Measurements from ENCODE around the gene DUSP9.

DUSP9 gene

DNA sequence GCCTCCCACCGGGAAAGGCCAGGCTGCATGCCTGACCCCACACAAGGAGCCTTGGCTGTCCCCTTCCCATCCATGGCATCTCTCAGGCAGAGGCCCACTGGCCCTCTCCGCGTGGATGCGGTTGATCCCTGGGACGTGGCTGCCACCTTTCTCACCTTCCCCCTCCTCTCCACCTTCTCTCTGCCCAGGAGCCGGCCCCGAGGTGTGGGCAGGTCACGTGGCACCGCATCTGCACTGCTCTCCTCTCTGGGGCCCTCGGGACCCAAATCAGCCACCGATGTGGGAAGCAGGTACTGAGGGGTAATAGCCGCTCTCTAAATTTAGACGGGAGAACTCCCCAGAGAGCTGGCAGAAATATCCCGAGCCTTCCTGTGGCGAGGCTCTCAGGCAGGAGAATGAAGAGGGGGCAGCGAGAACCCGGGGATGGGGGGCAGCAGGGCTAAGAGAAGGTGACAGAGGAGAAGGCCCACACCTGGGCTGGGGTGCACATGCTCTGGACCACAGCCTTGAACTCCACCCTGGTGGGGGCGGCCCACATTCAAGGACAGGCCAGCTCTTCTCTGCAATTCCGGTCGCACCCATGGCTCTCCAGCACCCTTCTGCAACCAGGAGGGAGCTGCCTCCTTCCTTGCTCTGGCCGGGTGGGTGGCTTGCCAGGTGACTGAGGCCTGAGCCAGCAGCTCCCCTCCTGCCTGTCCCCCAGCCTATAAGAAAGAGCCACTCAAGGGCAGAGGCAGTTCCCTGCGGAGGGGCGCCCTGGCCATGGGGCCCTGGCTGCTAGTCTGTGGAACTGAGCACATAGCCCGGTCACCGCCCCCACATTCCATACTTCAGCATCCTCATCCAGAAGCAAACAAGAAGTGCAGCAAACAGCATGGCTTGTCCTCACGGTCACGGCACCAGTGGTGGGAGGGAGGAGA lies 9.6 kb upstream of the DUSP9 start:
- no peak for DNase-seq

DNA sequence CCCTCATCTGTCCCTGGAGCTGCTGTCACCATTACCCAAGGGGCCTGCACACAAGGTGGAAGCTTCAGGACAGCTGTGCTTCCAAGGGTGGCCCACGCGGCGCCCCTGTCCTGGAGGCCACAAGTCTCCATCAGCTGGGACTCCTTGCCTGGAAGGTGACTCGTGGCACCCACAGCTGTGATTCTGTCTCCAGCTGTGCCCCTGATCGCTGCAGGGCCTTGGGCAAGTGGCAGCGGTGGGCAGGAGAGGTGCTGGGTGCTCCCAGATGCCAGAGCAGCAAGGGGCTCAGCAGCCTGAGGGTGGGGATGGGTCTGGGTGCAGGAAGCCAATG lies 9.0 kb upstream of the DUSP9 start:
- no peak for DNase-seq

DNA sequence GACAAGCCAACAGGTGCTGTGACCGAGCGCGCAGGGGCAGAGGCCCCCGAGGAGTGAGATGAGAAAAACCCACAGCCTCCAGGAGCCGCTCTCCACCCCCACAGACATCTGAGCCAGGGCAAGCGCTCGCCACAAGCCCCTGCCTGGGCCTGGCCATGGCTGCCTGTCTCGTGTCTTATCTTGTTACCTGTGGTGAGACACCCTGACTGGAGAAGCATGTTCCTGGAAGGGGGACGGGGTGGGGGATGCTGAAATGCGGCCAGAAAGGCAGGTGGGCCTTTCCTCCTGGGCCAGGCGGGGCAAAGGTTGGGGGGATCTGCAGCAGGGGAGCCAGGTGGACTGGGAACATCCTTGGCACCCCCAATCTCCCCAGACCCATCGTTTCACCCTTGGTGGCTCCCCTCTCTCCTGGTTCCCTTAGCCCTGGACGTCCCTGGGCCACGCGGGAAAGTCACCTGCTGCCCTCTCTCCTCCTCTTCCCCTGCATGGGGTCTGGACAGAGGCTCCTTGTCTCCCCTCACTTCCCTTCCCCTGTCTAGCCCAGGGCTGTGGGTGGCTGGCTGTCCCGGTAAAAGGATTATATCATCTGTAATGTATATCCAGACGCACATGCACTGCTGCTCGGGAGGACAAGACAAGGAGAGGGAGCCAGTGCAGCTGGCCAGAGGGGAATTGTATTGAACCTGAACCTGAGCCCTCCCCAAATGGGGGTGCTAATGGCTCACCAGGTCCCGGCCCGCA lies 8.4 kb upstream of the DUSP9 start:
- no peak for DNase-seq

DNA sequence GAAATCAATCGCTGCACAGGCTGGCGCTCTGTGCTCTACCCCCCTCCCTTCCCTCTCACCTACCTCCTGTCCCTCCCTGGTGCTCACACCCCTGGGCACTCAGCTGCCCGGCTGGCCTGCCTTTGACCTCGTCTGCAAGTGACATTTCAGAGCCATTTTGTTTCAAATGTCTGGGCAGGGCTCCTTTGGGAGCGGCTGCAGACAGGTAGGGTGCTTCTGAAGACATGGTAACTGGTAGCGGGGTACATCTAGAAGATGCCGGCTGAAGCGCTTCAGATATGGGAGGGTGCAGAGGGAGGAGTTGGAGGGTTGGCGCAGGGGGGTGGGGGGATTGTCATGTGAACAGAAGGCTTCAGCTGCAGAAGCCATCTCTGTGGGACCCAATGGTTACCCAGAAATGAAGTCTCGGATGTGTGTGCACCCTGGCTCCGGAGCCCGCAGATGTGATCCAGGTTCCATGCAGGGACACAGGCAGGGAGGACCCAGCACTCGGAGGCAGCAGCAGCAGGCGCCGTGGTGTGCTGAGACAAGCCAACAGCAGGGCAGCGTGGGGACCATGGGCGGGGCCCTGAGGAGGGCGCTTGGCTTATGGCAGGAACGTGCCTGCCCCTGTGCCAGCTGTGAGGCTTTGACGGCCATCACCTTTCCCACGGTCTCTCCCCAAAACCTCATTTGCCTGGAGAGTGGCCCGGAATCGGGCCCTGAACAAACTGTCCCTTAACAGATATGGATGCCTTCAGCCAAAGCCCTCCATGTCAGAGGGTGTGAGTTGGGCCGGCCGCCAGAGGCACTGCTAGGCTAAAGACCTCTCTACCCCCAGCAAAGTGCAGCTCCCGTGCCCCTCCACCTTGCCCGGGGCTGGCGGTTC lies 7.6 kb upstream of the DUSP9 start:
- DNase-seq: no peak

DNA sequence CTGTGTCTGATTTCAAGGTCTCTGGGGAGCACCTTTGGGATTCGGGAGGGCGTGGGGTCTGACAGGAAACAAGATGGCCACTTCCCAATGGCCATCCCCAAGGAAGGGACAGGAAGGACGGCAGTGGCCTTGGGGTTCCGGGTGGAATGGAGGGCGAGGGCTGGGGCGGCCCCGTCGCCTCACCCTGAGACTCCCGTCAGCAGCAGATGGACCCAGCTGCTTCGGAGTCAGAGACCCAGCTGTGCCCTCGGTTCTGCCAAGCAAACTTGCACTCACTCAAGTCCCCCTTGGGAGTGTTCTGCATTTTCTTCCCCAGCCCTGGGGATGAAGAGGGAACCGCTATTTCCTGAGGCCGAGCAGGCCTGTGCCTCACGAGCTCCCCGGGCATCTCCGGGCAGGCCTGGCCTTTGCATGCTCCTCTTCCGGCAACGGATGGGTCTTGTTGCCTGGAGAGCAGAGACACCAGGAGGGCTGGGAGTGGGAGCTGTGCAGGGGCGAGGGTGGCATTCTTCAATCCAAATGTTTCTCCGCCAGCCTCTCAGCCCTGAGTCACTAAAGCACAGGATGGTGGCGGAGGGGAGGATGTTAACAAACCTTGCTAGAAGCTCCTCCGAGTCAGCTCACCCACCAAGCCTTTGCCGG lies 6.8 kb upstream of the DUSP9 start:
- DNase-seq: no peak

DNA sequence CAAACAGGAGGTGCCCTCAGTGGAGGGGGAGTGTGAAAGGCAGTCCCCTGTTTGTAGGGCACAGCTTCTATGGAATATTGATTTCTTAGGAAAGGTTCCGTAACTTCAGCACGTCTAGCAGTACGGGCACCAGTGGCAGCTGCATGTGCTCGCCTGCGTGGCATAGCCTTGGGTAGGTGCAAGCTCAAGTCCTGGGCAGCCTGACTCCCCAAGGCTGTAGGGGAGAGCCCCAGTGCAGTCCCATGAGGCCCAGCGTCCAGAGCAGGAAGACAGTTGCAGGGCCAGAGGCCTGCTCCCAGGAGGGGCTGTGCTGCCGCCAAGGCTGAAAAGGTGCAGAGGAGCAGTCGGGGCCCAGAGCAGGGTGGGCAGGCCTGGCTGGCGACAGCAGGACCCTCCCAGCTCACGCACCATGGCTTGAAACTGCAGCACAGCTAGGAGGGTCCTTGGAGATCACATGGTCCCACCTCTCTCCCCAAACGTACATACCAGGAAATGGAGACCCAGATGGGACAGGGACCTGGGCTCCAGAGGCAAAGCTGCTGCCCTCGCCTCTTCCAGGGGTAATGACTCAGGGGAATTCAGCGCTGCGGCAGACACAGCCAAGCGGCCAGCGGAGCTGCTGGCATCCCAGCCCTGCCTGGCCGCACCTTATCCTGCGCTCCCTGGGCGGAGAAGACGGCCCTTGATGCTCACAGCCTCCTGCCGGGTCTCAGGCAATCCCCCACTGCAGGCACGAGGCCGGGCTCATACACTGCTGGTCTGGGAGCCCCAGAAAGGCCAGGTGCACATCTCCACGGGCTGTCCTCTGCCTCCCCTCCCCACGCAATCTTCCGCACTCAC lies 6.0 kb upstream of the DUSP9 start:
- no peak for DNase-seq

DNA sequence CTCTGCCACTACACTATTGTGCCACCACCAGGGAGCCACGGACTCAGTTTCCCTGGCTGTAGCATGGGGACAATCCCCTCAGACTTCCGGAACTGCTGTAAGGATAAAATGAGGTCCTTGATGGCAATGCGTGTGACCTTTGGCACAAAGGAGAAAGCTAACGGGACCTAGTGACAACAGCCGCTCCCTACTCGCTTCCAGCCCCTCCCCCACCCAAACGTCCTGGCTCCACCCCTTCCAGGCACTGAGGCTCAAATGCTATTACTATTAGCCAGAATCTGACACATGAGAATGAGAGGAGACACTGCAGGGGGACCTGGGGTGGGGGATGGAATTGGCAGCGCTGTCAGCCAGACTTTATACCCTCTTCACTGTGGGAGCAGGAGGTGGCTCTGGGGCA lies 5.4 kb upstream of the DUSP9 start:
- DNase-seq: no peak

DNA sequence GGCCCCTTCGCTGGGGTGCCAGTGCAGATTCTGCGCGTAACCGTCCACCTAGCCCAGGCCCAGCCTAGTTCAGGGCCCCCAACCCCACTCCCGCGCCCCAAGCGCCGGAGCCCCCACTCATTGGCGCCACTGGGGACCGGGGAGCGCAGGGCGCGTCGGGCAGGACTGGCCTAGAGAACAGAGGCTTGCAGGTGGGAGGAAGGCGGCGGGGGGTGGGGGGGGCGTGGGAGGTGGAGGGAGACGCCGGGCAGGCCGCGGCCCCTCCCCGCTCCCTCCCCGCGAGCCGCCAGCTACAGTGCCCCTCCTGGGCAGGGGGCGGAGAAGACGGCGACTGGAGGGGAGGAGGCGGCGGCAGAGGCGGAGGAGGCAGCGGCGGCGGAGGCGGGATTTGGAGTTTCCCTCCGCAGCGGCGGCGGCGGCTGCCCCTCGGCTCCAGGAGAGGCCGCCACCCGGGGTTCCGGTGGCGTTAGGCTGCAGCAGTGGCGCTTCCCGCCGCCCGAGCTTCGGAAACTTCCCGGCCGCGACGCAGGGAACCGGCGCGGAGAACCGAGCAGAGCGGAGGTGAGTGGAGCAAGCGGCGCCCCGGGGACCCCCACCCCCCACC lies 4.8 kb upstream of the DUSP9 start:
- DNase-seq: no peak

DNA sequence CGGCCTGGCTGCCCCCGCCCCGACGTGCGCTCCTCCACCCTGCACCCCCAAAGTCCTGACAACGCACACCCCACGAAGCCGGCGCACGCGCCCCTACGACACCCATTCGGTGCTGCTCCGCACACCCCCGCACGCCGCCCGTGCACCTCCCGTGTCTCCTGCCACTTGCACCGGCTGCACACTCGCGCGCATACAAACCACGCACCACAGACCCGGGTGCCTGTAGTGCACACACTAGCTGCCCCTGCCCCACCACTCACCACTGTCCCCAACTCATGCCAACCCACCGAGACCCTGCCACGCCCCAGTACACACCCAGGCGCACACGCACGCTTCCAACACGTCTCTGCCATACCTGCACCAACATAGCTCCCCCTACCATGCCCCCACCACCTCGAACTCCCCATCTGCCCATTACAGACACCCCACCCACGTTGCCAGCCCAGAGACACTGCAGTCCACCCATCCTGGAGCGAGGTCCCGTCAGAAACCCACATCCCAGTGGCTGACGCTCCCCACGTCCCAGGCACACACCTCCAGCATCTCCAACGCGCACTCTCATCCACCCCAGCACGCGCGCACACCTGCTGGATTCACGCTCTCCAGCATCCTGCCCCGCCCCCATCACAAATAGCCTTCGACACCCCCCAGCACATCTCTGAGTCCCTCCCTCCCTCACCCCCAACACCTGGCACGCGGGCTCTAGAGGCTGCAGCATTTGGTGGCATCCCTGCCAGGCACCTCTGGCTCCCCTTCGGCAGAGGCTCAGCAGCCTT lies 4.2 kb upstream of the DUSP9 start:
- no peak for DNase-seq

DNA sequence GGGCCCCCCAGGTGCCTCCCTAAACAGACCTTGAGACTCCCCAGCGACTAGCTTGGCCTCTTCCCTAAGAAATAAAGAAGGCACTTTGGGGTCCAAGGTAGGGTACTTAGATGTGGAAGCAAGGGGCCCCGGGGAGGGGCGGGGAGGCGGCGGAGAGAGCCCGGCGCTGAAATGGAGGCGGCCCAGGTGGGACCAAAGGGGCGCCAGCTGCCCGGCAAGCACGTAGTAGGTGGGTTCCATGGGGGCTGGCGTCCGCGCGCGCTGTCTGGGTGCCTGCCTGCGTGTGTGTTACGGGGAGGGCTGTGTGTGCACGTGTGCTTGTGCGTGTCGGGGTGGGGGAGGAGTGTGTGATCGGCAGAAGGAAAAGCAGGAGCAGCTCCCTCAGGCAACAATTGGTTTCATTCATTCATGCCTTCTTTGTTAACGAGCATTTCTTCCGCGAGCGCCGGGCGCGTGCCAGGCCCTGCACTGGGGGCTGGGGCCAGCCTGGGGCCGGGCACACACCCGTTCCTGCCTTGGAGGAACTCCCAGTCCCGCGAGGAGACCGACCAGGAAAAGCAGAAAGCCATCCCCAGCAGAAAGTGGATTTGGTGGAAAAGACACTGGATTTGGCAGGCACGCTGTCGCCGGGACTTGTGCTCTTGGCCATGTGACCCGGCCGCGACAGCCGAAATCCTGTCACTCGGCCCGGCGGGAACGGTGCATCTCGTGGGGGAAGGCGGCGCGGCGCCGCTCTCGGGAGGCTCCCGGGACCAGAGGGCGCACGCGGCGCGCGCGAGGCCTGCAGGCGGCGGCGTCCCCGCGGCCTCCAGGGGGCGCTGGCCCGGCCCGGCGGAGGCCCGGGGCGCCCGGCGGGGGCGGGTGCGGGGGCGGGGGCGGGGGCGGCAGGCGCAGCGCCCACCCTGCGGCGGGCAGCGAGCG lies 3.3 kb upstream of the DUSP9 start:
- peak; percentile 5 for DNase-seq

DNA sequence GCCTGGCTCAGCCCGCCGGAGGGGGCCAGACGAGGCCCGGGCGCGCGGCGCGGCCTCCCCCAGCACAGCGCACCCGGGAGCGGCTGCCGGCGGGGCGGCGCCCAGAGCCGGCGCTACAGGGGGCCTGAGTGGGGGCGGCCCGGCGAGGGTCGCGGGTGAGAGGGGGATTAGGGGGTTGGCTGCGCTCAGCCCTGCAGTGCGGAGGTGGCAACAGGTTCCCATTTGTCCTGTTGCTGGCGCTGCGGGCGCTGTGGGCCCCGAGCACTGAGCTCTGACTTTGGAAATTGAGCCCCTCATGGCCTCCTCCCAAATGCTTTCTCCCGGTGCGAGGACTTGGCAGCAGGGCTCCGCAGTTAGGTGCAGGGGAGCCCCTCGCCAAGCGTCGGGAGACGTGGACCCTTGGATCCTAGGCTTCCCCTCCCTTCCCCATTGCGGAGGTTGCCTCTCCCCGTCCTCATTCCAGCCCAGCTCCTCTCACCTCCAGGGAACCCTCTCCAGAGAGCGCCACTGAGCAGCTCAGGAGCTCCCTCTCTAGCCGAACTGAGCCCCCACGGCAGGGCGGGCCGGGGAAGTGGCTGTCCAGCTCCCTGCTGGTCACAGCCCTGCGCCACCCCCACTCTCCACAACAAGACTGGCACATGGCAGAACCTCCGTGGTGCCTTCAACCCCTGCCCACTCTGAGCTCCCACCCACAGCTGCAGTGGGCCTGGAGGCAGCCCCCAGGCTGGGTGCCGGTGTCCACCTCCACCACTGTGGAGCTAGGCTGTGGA lies 2.5 kb upstream of the DUSP9 start:
- DNase-seq: peak; percentile 8

DNA sequence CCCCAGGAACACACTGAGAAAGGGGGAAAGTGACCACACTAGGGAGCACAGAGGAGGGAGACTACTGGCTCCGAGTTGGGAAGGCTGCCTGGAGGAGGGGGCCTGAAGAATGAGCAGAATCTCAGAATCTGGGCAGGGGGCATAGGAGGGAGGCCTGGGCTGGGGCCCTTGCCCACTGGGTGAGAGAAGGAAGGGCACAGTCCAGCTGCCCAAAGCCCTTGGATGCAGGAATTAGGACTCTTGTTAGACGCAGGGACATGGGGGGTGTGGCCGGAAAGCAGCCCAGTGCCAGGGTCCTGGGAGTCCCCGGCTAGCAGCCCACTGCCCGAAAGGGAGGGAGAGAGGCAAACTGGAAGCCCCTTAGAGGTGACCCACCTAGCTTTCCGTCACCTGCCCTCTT lies 1.9 kb upstream of the DUSP9 start:
- DNase-seq: no peak

DNA sequence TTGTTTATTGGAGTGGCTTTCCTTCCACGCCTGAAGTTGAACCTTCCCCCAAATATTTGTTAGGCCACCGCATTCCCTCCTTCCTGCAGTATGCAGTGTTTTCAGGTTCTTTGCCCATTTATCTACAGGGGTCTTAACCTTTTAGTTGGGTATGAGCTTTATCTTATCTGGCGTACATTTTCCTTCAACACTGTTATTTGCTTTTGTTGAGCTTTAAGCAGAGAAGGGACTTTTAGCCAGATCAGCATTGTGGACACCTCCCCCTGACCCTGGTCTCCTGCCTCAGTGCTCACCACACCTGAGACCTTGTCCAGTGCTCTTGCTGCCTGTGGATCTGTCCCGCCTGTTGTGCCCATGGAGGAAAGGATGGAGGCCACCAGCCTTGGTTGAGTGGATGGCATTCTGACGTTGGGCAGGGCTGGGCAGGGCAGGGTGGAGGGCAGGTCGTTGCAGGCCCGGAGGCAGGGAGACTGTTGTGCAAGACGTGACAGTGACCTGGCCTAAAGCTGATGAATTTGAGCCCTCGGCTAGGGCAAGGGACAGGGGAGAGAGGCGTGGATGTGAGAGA lies 998 bp upstream of the DUSP9 start:
- no peak for DNase-seq

DNA sequence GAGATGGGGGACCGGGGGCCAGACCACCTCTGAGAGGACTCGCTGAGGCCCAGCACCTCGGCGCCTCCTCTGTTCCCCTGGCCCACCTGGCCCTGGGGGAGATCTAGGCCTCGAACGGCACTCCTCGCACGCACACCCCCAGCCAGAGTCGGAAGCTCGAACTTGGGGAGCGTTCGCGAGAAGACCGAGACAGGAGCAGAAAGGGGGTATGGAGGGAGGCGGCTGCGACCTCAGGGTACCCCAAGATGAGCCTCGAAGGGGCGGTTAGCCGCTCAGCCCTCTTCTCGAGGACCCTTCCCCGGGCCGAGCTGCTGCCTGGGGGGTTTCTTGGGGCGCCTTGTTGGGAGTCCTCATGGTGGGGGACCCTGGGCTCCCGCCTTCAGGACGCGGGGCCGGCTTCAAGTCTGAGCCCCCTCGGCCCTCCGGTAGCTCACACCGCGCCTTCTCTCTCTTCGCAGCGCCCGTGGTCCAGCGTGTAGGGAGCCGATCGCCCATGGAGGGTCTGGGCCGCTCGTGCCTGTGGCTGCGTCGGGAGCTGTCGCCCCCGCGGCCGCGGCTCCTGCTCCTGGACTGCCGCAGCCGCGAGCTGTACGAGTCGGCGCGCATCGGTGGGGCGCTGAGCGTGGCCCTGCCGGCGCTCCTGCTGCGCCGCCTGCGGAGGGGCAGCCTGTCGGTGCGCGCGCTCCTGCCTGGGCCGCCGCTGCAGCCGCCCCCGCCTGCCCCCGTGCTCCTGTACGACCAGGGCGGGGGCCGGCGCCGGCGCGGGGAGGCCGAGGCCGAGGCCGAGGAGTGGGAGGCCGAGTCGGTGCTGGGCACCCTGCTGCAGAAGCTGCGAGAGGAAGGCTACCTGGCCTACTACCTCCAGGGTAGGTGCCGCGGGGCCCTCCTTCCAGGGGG lies 706 bp downstream of the DUSP9 start:
- DNase-seq: no peak

DNA sequence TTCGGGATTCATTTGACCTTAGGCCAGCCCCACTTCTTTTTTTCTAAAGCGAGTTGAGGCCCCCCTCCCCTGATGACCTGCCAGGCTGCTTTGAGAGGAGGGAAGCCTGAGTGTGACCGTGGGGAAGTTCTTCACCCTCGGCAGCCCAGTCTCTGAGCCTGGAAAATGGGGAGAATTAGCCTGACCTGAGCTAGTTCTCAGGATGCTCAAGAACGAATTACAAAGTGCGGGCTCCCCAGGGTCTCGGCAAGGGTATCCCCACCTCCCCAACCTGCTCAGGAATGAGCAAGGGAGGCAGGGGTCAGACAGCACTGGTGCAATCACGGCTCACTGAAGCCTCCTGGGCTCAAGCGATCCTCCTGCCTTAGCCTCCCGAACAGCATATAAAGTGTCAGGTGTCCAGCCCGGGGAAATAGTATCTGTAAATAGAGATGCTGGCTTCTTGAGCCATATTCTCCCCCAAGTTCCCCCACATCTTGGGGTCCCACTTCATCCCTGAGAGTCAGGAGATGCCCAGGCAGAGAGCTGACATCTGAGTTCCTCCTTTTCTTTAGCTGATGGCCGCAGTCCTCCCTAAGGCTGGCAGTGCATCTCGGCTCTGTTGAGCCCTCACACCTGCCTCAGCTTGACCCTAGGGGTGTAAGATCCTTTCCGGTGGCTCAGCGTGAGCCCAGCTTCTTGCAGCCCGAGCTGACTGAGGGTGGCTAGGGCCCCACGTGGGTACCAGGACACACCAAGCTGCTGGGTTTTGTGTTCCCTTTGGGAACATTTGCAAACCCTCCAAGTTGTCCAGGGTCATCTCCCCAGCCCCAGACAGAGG lies 1.6 kb downstream of the DUSP9 start:
- DNase-seq: no peak

DNA sequence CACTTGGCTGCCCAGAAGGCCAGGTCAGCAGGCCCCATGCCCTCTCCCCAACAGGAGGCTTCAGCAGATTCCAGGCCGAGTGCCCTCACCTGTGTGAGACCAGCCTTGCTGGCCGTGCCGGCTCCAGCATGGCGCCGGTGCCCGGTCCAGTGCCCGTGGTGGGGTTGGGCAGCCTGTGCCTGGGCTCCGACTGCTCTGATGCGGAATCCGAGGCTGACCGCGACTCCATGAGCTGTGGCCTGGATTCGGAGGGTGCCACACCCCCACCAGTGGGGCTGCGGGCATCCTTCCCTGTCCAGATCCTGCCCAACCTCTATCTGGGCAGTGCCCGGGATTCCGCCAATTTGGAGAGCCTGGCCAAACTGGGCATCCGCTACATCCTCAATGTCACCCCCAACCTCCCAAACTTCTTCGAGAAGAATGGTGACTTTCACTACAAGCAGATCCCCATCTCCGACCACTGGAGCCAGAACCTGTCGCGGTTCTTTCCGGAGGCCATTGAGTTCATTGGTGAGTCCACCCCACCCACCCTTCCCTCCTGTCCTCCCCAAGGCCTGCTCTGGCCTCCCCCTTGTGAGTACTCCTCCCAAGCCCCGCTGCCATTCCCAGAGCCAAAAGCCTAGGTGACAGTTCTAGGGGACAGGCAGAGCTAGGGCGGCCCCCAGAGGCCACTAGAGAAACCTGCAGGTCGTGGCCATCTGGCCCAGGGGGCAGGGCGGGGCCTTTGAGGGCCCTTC lies 2.3 kb downstream of the DUSP9 start:
- peak; percentile 35 for DNase-seq

Data from NCI-H1694 (cell line).